Astrocyte (in vitro differentiated cells and primary cell): ENCODE data around the gene GNPTG. TPM values are rescaled to one million over a fixed set of nuclear protein-coding genes. Genes with fewer than 3 reads are reported as not detected.

Source experiments
- DNase-seq: peaks from one replicate; pipeline ENCODE4 v3.0.0-alpha.2; 2010; ENCODE audit warnings: low read depth
- FAIRE-seq: peaks from 2 replicates; lab custom pipeline; 2011; peaks lifted over from hg19 to GRCh38; lab: Jason Lieb, UNC
- H2AFZ ChIP-seq: 2 replicates; pipeline ENCODE4 v1.6.0; 2012; ENCODE audit warnings: low read depth, low read length, inconsistent platforms
- H3K27ac ChIP-seq: 2 replicates; pipeline ENCODE4 v1.5.1; 2011; ENCODE audit warnings: low read depth, low read length, inconsistent platforms
- H3K27me3 ChIP-seq: 2 replicates; pipeline ENCODE4 v1.6.0; 2011; ENCODE audit warnings: low read length, inconsistent platforms; ENCODE audit not compliant: insufficient read depth
- H3K36me3 ChIP-seq: 2 replicates; pipeline ENCODE4 v1.5.1; 2011; ENCODE audit warnings: low read length, inconsistent platforms; ENCODE audit not compliant: insufficient read depth
- H3K4me1 ChIP-seq: 2 replicates; pipeline ENCODE4 v1.5.1; 2011; ENCODE audit warnings: low read length, inconsistent platforms; ENCODE audit not compliant: insufficient read depth
- H3K4me2 ChIP-seq: 2 replicates; pipeline ENCODE4 v1.6.0; 2012; ENCODE audit warnings: low read length, inconsistent platforms
- H3K4me3 ChIP-seq: 2 replicates; pipeline ENCODE4 v1.5.1; 2011; ENCODE audit warnings: low read depth, mild to moderate bottlenecking, low read length, inconsistent platforms; ENCODE audit not compliant: insufficient read depth
- H3K79me2 ChIP-seq: 2 replicates; pipeline ENCODE4 v1.6.0; 2012; ENCODE audit warnings: mild to moderate bottlenecking, low read length, inconsistent platforms; ENCODE audit not compliant: insufficient read depth
- H3K9ac ChIP-seq: 2 replicates; pipeline ENCODE4 v1.6.0; 2012; ENCODE audit warnings: mild to moderate bottlenecking, low read length, inconsistent platforms
- H3K9me3 ChIP-seq: 2 replicates; pipeline ENCODE4 v1.5.1; 2012; ENCODE audit warnings: low read depth, mild to moderate bottlenecking, low read length, inconsistent platforms; ENCODE audit not compliant: insufficient read depth
- H4K20me1 ChIP-seq: 2 replicates; pipeline ENCODE4 v1.6.0; 2012; ENCODE audit warnings: low read length, inconsistent platforms; ENCODE audit not compliant: insufficient read depth
- H3K27ac Mint-ChIP-seq: one replicate; pipeline ENCODE4 v1.8.0; 2021; ENCODE audit warnings: mild to moderate bottlenecking, mixed read lengths; ENCODE audit not compliant: unreplicated experiment
- H3K27me3 Mint-ChIP-seq: one replicate; pipeline ENCODE4 v1.8.0; 2021; ENCODE audit warnings: low read depth, mixed read lengths; ENCODE audit not compliant: unreplicated experiment
- H3K36me3 Mint-ChIP-seq: one replicate; pipeline ENCODE4 v1.8.0; 2021; ENCODE audit warnings: low read depth, mixed read lengths; ENCODE audit not compliant: unreplicated experiment
- H3K4me1 Mint-ChIP-seq: one replicate; pipeline ENCODE4 v1.8.0; 2021; ENCODE audit warnings: low read depth, mixed read lengths; ENCODE audit not compliant: unreplicated experiment
- H3K4me3 Mint-ChIP-seq: one replicate; pipeline ENCODE4 v1.8.0; 2021; ENCODE audit warnings: mild to moderate bottlenecking, moderate library complexity, mixed read lengths; ENCODE audit not compliant: unreplicated experiment
- H3K9me3 Mint-ChIP-seq: one replicate; pipeline ENCODE4 v1.8.0; 2021; ENCODE audit warnings: mild to moderate bottlenecking, mixed read lengths; ENCODE audit not compliant: unreplicated experiment
- EZH2 ChIP-seq: IDR thresholded peaks from 2 replicates; pipeline ENCODE4 v1.6.1; 2012; ENCODE audit warnings: mild to moderate bottlenecking, low read length, inconsistent platforms; ENCODE audit not compliant: insufficient read depth
- total RNA-seq: library from RNA; stranded (reverse); gene quantifications from 2 replicates; pipeline ENCODE4 v1.2.1, GENCODE V29; 2021
- TF ChIP-seq, protein P1 (sequence below): IDR thresholded peaks from 2 replicates; pipeline ENCODE4 v1.5.1; 2011; ENCODE audit warnings: low read depth, mild to moderate bottlenecking, inconsistent platforms, low read length, moderate library complexity; ENCODE audit not compliant: insufficient read depth

Gene GNPTG
- total RNA-seq, 1 donor from 2014 or later: 45.5 TPM

DNA sequence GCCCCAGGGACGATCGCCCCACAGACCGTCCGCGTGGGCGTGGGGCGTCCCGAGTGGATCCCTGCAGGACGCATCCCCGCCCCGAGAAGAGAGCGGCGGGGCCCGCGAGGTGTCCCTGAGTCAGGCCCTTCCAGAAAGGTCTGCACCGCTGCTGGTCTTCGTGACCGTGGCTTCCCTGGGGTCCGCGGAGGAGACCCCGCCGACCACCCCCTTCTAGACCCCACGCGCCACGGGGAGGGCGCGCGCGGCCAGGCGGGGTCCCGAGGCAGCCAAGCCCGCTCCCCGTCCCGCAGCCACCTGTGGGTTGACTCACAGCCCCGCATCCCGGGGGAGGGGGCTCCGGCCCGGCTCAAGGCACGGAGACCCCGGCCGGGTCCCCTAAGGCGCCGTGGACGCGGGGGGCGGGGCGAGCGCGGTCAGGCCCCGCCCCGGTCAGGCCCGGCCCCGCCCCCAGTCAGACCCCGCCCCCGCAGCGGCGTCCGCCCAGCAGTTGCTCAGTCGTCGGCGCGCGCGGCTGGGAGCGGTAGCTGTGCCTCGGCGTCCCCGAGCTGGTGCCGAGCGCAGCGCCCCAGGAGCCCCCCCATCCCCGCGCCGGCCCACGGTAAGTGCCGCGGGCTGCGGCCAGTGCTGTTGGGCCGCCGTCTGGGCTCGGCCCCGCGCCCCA lies 18.4 kb upstream of the GNPTG start, which contains the start of gene BAIAP3:
BAIAP3 (plus strand) TSS at position 497 of the 664 bp plus-strand sequence. CDS start 4,905 bp downstream, outside the sequence.
- peaks cover 4% of the 10 kb centered on the region for H3K9me3 ChIP-seq
- Mint-ChIP-seq H3K27me3 (peaks cover 33% of the 10 kb centered on the region), H3K4me3 (peak within 1 kb of the TSS; percentile 40), H3K36me3 (no peaks in the 10 kb centered on the region), H3K9me3 (no peaks in the 10 kb centered on the region), H3K27ac (no peak within 1 kb of the TSS), H3K4me1 (no peaks in the 10 kb centered on the region)
- peaks cover 48% of the 10 kb centered on the region for H3K27me3 ChIP-seq
- no peak within 1 kb of the TSS for H3K9ac ChIP-seq
- no peak for FAIRE-seq
- H3K4me2 ChIP-seq: peak within 1 kb of the TSS; percentile 39
- peaks cover 11% of the 10 kb centered on the region for H3K4me1 ChIP-seq
- no peak within 1 kb of the TSS for H2AFZ ChIP-seq
- no peak within 1 kb of the TSS for H3K27ac ChIP-seq
- no peaks in the 10 kb centered on the region for H3K79me2 ChIP-seq
- peaks cover 7% of the 10 kb centered on the region for H4K20me1 ChIP-seq
- peak; percentile 83 for TF ChIP-seq EZH2
- TF ChIP-seq, protein P1, sequence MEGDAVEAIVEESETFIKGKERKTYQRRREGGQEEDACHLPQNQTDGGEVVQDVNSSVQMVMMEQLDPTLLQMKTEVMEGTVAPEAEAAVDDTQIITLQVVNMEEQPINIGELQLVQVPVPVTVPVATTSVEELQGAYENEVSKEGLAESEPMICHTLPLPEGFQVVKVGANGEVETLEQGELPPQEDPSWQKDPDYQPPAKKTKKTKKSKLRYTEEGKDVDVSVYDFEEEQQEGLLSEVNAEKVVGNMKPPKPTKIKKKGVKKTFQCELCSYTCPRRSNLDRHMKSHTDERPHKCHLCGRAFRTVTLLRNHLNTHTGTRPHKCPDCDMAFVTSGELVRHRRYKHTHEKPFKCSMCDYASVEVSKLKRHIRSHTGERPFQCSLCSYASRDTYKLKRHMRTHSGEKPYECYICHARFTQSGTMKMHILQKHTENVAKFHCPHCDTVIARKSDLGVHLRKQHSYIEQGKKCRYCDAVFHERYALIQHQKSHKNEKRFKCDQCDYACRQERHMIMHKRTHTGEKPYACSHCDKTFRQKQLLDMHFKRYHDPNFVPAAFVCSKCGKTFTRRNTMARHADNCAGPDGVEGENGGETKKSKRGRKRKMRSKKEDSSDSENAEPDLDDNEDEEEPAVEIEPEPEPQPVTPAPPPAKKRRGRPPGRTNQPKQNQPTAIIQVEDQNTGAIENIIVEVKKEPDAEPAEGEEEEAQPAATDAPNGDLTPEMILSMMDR: no peak
- no peaks in the 10 kb centered on the region for H3K36me3 ChIP-seq
- H3K4me3 ChIP-seq: no peak within 1 kb of the TSS
- no peak for DNase-seq

- Histone ChIP-seq H3K4me3 (no peak overlapping the region), H3K27me3 (peaks cover 48% of the 10 kb centered on the region), H3K4me1 (peaks cover 11% of the 10 kb centered on the region), H3K4me2 (peak overlapping the region; percentile 39), H2AFZ (no peak overlapping the region), H3K36me3 (no peaks in the 10 kb centered on the region), H3K27ac (no peak overlapping the region), H3K79me2 (no peaks in the 10 kb centered on the region), H4K20me1 (peaks cover 7% of the 10 kb centered on the region), H3K9ac (no peak overlapping the region), H3K9me3 (peaks cover 4% of the 10 kb centered on the region)
- Mint-ChIP-seq H3K27ac (no peak overlapping the region), H3K4me3 (no peak overlapping the region), H3K9me3 (no peaks in the 10 kb centered on the region), H3K4me1 (no peaks in the 10 kb centered on the region), H3K27me3 (peaks cover 33% of the 10 kb centered on the region), H3K36me3 (no peaks in the 10 kb centered on the region)
- peak; percentile 74 for TF ChIP-seq EZH2
- TF ChIP-seq, protein P1: no peak
- DNase-seq (no peak), FAIRE-seq (no peak)
Observed at GRCh38 chr16:1333854-1334700, 17.7 kb upstream of the GNPTG start.
